Thyroid gland (tissue), 4 donors: ENCODE measurements around the gene MOGAT2. TPM values are rescaled to one million over a fixed set of nuclear protein-coding genes. Genes with fewer than 3 reads are reported as not detected.

Experiments used
- DNase-seq, 2 donors: peaks; one replicate each; pipeline ENCODE4 v3.0.0-alpha.2; 2019
- H3K27ac ChIP-seq, 3 donors: fragments of 200-600 bp; sonication (generic); 1 replicate in 2 of 3; 2 replicates in 1 of 3; pipeline ENCODE4 v1.5.1; 2016 to 2019; ENCODE audit warnings: mild to moderate bottlenecking in 1 of 3, moderate library complexity in 1 of 3
- H3K27me3 ChIP-seq: fragments of 200-600 bp; sonication (generic); one replicate; pipeline ENCODE4 v1.5.1; 2019
- H3K36me3 ChIP-seq, 2 donors: fragments of 200-600 bp; sonication (generic); one replicate each; pipeline ENCODE4 v1.5.1; 2016 to 2019
- H3K4me1 ChIP-seq, 2 donors: fragments of 200-600 bp; sonication (generic); one replicate each; pipeline ENCODE4 v1.5.1; 2017 to 2019
- H3K4me3 ChIP-seq, 3 donors: fragments of 200-600 bp; sonication (generic); replicated peaks in 1 of 3; 1 replicate in 2 of 3; 2 replicates in 1 of 3; pipeline ENCODE4 v1.5.1; 2016; ENCODE audit warnings: mild to moderate bottlenecking in 1 of 3
- H3K9me3 ChIP-seq: fragments of 200-600 bp; sonication (generic); one replicate; pipeline ENCODE4 v1.5.1; 2017
- CTCF ChIP-seq, 6 experiments: fragments of 200-600 bp in 3 of 6; fragments of 450-650 bp in 3 of 6; sonication (generic) in 3 of 6; IDR thresholded peaks; one replicate each; pipeline ENCODE4 v1.5.1; 2016 to 2019; ENCODE audit warnings: antibody characterized with exemption in 6 of 6, mild to moderate bottlenecking in 2 of 6, inconsistent platforms in 1 of 6, moderate library complexity in 1 of 6
- POLR2A ChIP-seq, 2 donors: fragments of 450-650 bp; IDR thresholded peaks; one replicate each; pipeline ENCODE4 v1.6.1; 2017; ENCODE audit warnings: antibody characterized with exemption in 2 of 2, mild to moderate bottlenecking in 2 of 2, moderate library complexity in 1 of 2
- WGBS, 2 donors: methylation state at CpG; one replicate each; pipeline ENCODE4 v1.1.5; 2017; 5-methylcytosine and 5-hydroxymethylcytosine counted together
- intact Hi-C: fragments of 100-400 bp; cut with DNase I; formaldehyde crosslinking; loops from one replicate; pipeline ENCODE4 v1.15.1; 2023
- total RNA-seq, 4 donors: library from RNA; depleted of rRNA; stranded (reverse); fragments of >200 nt; gene quantifications; one replicate each; pipeline ENCODE4 v1.2.3, GENCODE V29; 2016

MOGAT2 gene
- total RNA-seq, 4 donors from 2014 or later = 1.0 TPM; not detected in 3

- Histone ChIP-seq H3K27ac (no peak overlapping the region), H3K4me3 (no peak overlapping the region), H3K9me3 (no peaks in the 10 kb centered on the region), H3K36me3 (no peaks in the 10 kb centered on the region), H3K4me1 (no peaks in the 10 kb centered on the region), H3K27me3 (no peaks in the 10 kb centered on the region)
- WGBS, 2 donors = 84 to 85% methylated on average over 4 of the region's 4 CpGs
- intact Hi-C loops = no loop called here
- TF ChIP-seq CTCF (IDR thresholded peaks at IDR 0.05) (no peak), POLR2A (IDR thresholded peaks at IDR 0.05) (no peak)
- DNase-seq = no peak
Measured at GRCh38 chr11:75691804-75692203, 25.8 kb upstream of the MOGAT2 start.

- Histone ChIP-seq H3K27ac (no peak overlapping the region), H3K27me3 (no peaks in the 10 kb centered on the region), H3K4me3 (no peak overlapping the region), H3K9me3 (no peaks in the 10 kb centered on the region), H3K36me3 (no peaks in the 10 kb centered on the region), H3K4me1 (no peaks in the 10 kb centered on the region)
- no peak for TF ChIP-seq POLR2A (IDR thresholded peaks at IDR 0.05)
- no peak for TF ChIP-seq CTCF (IDR thresholded peaks at IDR 0.05)
- intact Hi-C loops = no loop called here
- WGBS, 2 donors = 90 to 91% methylated on average over 4 of the region's 4 CpGs
- DNase-seq = no peak
Measured at GRCh38 chr11:75697906-75698581, 19.6 kb upstream of the MOGAT2 start.

GRCh38 chr11:75700940-75701339, 16.7 kb upstream of the MOGAT2 start:
- WGBS, 2 donors = 66 to 78% methylated on average over 2 of the region's 2 CpGs

GRCh38 chr11:75703695-75704237, 13.9 kb upstream of the MOGAT2 start:
- peaks cover 0 to 7% of the 10 kb centered on the region in 2 donors for H3K4me1 ChIP-seq
- no peak overlapping the region for H3K27ac ChIP-seq
- no peaks in the 10 kb centered on the region for H3K36me3 ChIP-seq
- TF ChIP-seq POLR2A (IDR thresholded peaks at IDR 0.05) (no peak), CTCF (IDR thresholded peaks at IDR 0.05) (no peak)
- H3K27me3 ChIP-seq = no peaks in the 10 kb centered on the region
- intact Hi-C loops = no loop called here
- WGBS, 2 donors = 81 to 83% methylated on average over 7 of the region's 7 CpGs
- no peak for DNase-seq
- no peaks in the 10 kb centered on the region for H3K9me3 ChIP-seq
- H3K4me3 ChIP-seq = no peak overlapping the region

More at GRCh38 chr11:75700940-75701339, 16.7 kb upstream of the MOGAT2 start:
- no peak overlapping the region for H3K4me3 ChIP-seq
- no peak for DNase-seq
- intact Hi-C loops = no loop called here
- no peaks in the 10 kb centered on the region for H3K27me3 ChIP-seq
- TF ChIP-seq POLR2A (IDR thresholded peaks at IDR 0.05) (no peak), CTCF (IDR thresholded peaks at IDR 0.05) (no peak)
- no peaks in the 10 kb centered on the region for H3K36me3 ChIP-seq
- peaks cover 0 to 1% of the 10 kb centered on the region in 2 donors for H3K4me1 ChIP-seq
- H3K9me3 ChIP-seq = no peaks in the 10 kb centered on the region
- H3K27ac ChIP-seq = no peak overlapping the region

- H3K4me1 ChIP-seq = peaks cover 0 to 7% of the 10 kb centered on the region in 2 donors
- H3K4me3 ChIP-seq = no peak overlapping the region
- H3K36me3 ChIP-seq = no peaks in the 10 kb centered on the region
- WGBS, 2 donors = 91 to 94% methylated on average over 3 of the region's 3 CpGs
- no peak overlapping the region for H3K27ac ChIP-seq
- H3K9me3 ChIP-seq = no peaks in the 10 kb centered on the region
- TF ChIP-seq CTCF (IDR thresholded peaks at IDR 0.05) (no peak), POLR2A (IDR thresholded peaks at IDR 0.05) (no peak)
- intact Hi-C loops = loop anchor here (5.0 kb wide), 1 partner anchor 158 kb away; no protein-coding TSS in a partner anchor
- H3K27me3 ChIP-seq = no peaks in the 10 kb centered on the region
- no peak for DNase-seq
Measured at GRCh38 chr11:75705541-75705940, 12.1 kb upstream of the MOGAT2 start.
